T-helper 17 cell (primary cell): ENCODE results near the gene ICAM4. TPM values are rescaled to one million over a fixed set of nuclear protein-coding genes. Genes with fewer than 3 reads are reported as not detected.

ENCODE experiments used
- ATAC-seq: fragments of 150-1000 bp; cut with Tn5 transposase; 2 replicates; pipeline ENCODE4 v1.10.0; 2021; ENCODE audit warnings: mild to moderate bottlenecking, moderate library complexity
- DNase-seq, 3 donors: peaks; one replicate each; pipeline versions ENCODE4 v3.0.0 to v3.0.0-alpha.2; 2020 to 2021
- H3K9me3 ChIP-seq: one replicate; pipeline ENCODE4 v1.7.0; 2013; ENCODE audit warnings: low read length, mild to moderate bottlenecking; ENCODE audit not compliant: control insufficient read depth, poor library complexity, severe bottlenecking
- H3K27ac Mint-ChIP-seq: one replicate; pipeline ENCODE4 v1.8.0; 2022; ENCODE audit warnings: mild to moderate bottlenecking, moderate library complexity, mixed read lengths
- H3K27me3 Mint-ChIP-seq: one replicate; pipeline ENCODE4 v1.8.0; 2022; ENCODE audit warnings: mixed read lengths
- H3K36me3 Mint-ChIP-seq: one replicate; pipeline ENCODE4 v1.8.0; 2022; ENCODE audit warnings: low read depth, mixed read lengths
- H3K4me1 Mint-ChIP-seq: one replicate; pipeline ENCODE4 v1.8.0; 2022; ENCODE audit warnings: mild to moderate bottlenecking, mixed read lengths
- H3K4me3 Mint-ChIP-seq: one replicate; pipeline ENCODE4 v1.8.0; 2022; ENCODE audit warnings: mild to moderate bottlenecking, moderate library complexity, mixed read lengths
- total RNA-seq, 4 donors: library from RNA in 2 of 4; stranded (reverse) in 2 of 4; gene quantifications; one replicate each; pipeline ENCODE4 v1.2.3 and lab custom pipeline; 2022 to 2026

ICAM4 gene
- total RNA-seq, 2 donors from 2014 or later, result 0.94 to 1.6 TPM

GRCh38 chr19:10290357-10290875, 3.7 kb downstream of the ICAM4 start:
- Mint-ChIP-seq H3K27ac (peak overlapping the region; percentile 91), H3K4me3 (peak overlapping the region; percentile 90), H3K27me3 (peaks cover 70% of the 10 kb centered on the region), H3K36me3 (peaks cover 7% of the 10 kb centered on the region), H3K4me1 (peaks cover 54% of the 10 kb centered on the region)
- no peak for ATAC-seq
- H3K9me3 ChIP-seq, result no peaks in the 10 kb centered on the region
- DNase-seq, result no peak

GRCh38 chr19:10290876-10291553, 4.3 kb downstream of the ICAM4 start:
- H3K9me3 ChIP-seq, result no peaks in the 10 kb centered on the region
- H3K27ac Mint-ChIP-seq, result peak overlapping the region; percentile 91
- ATAC-seq (peak; percentile 19), DNase-seq (peak in 1 of 3 donors; percentile 48)
- peak overlapping the region; percentile 90 for H3K4me3 Mint-ChIP-seq
- peaks cover 75% of the 10 kb centered on the region for H3K27me3 Mint-ChIP-seq
- H3K4me1 Mint-ChIP-seq, result peaks cover 60% of the 10 kb centered on the region
- H3K36me3 Mint-ChIP-seq, result peaks cover 7% of the 10 kb centered on the region

- DNase-seq (no peak), ATAC-seq (no peak)
- H3K36me3 Mint-ChIP-seq, result peaks cover 7% of the 10 kb centered on the region
These were observed 4.9 kb downstream of the ICAM4 start for GRCh38 chr19:10291554-10292205.

GRCh38 chr19:10292206-10292788, 5.5 kb downstream of the ICAM4 start:
- Mint-ChIP-seq H3K27me3 (peaks cover 74% of the 10 kb centered on the region), H3K4me1 (peaks cover 52% of the 10 kb centered on the region)
- DNase-seq, result peak; percentile 46 to 56 (median 54)

More at GRCh38 chr19:10291554-10292205, 4.9 kb downstream of the ICAM4 start:
- H3K4me1 Mint-ChIP-seq, result peaks cover 57% of the 10 kb centered on the region
- no peaks in the 10 kb centered on the region for H3K9me3 ChIP-seq
- H3K4me3 Mint-ChIP-seq, result peak overlapping the region; percentile 90
- H3K27ac Mint-ChIP-seq, result peak overlapping the region; percentile 91
- H3K27me3 Mint-ChIP-seq, result peaks cover 75% of the 10 kb centered on the region

GRCh38 chr19:10292789-10293636, 6.3 kb downstream of the ICAM4 start:
- peaks cover 66% of the 10 kb centered on the region for H3K27me3 Mint-ChIP-seq
- peak overlapping the region; percentile 91 for H3K27ac Mint-ChIP-seq
- no peaks in the 10 kb centered on the region for H3K9me3 ChIP-seq
- H3K4me3 Mint-ChIP-seq, result peak overlapping the region; percentile 90
- ATAC-seq (no peak), DNase-seq (no peak)
- H3K36me3 Mint-ChIP-seq, result peaks cover 7% of the 10 kb centered on the region
- peaks cover 50% of the 10 kb centered on the region for H3K4me1 Mint-ChIP-seq

More at GRCh38 chr19:10292206-10292788, 5.5 kb downstream of the ICAM4 start:
- ATAC-seq, result peak; percentile 47
- H3K9me3 ChIP-seq, result no peaks in the 10 kb centered on the region
- Mint-ChIP-seq H3K27ac (peak overlapping the region; percentile 91), H3K4me3 (peak overlapping the region; percentile 90), H3K36me3 (peaks cover 7% of the 10 kb centered on the region)

- Mint-ChIP-seq H3K27me3 (peaks cover 60% of the 10 kb centered on the region), H3K4me3 (peak overlapping the region; percentile 90), H3K27ac (peak overlapping the region; percentile 91), H3K36me3 (peaks cover 7% of the 10 kb centered on the region), H3K4me1 (peaks cover 46% of the 10 kb centered on the region)
- no peak for ATAC-seq
- no peak for DNase-seq
- H3K9me3 ChIP-seq, result no peaks in the 10 kb centered on the region
These were observed 7.0 kb downstream of the ICAM4 start for GRCh38 chr19:10293637-10294367.

DNA sequence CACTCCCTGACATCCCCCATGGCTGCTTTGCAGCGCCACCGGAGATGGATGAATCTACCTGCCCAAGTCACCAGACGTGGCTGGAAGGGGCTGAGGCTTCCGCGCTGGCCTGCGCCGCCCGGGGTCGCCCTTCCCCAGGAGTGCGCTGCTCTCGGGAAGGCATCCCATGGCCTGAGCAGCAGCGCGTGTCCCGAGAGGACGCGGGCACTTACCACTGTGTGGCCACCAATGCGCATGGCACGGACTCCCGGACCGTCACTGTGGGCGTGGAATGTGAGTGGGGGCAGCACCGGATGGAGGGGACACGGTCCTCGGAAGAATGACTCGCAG, 7.6 kb downstream of the ICAM4 start:
- H3K4me3 Mint-ChIP-seq, result peak overlapping the region; percentile 90
- DNase-seq (no peak), ATAC-seq (no peak)
- peaks cover 55% of the 10 kb centered on the region for H3K27me3 Mint-ChIP-seq
- peaks cover 7% of the 10 kb centered on the region for H3K36me3 Mint-ChIP-seq
- peaks cover 40% of the 10 kb centered on the region for H3K4me1 Mint-ChIP-seq
- peak overlapping the region; percentile 91 for H3K27ac Mint-ChIP-seq
- H3K9me3 ChIP-seq, result no peaks in the 10 kb centered on the region

GRCh38 chr19:10295305-10295846, 8.6 kb downstream of the ICAM4 start:
- Mint-ChIP-seq H3K27me3 (peaks cover 50% of the 10 kb centered on the region), H3K27ac (peak overlapping the region; percentile 91), H3K4me3 (peak overlapping the region; percentile 90), H3K36me3 (peaks cover 5% of the 10 kb centered on the region), H3K4me1 (peaks cover 33% of the 10 kb centered on the region)
- no peaks in the 10 kb centered on the region for H3K9me3 ChIP-seq
- DNase-seq (peak; percentile 49 to 69 (median 61)), ATAC-seq (peak; percentile 74)

DNA sequence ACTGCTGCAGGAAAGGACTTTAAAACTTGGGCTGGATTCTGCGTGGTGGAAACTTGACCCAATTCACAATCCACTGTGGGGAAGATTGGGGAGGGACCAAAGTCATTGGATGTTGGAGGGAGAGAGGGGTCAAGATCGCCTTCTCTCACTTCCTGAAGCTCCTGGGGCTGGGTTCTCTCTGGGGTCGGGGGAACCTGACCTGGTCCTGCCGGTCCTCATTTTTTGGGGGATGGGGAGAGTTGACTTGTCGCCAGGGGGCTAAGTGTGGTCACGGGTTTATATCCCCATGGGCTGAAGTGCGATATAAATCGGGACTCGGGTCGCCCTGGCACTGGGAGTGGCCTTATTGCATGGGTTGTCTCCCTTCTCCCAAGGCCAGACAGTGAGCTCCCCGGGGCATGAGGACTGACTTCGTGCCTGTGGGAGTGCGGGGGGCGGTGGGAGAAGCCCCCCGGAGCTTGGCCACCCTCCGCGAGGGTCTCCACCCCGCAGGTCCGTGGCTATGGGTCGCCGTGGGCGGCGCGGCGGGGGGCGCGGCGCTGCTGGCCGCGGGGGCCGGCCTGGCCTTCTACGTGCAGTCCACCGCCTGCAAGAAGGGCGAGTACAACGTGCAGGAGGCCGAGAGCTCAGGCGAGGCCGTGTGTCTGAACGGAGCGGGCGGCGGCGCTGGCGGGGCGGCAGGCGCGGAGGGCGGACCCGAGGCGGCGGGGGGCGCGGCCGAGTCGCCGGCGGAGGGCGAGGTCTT, 9.3 kb downstream of the ICAM4 start:
- H3K36me3 Mint-ChIP-seq, result peaks cover 5% of the 10 kb centered on the region
- H3K27me3 Mint-ChIP-seq, result peaks cover 43% of the 10 kb centered on the region
- peak overlapping the region; percentile 91 for H3K27ac Mint-ChIP-seq

GRCh38 chr19:10299545-10300458, 13.0 kb downstream of the ICAM4 start:
- no peak for DNase-seq
- Mint-ChIP-seq H3K27me3 (peaks cover 8% of the 10 kb centered on the region), H3K36me3 (no peaks in the 10 kb centered on the region), H3K4me1 (peaks cover 13% of the 10 kb centered on the region), H3K27ac (no peak overlapping the region), H3K4me3 (peak overlapping the region; percentile 39)
- H3K9me3 ChIP-seq, result no peaks in the 10 kb centered on the region
- ATAC-seq, result no peak

More for the DNA sequence above, 9.3 kb downstream of the ICAM4 start:
- DNase-seq (no peak), ATAC-seq (no peak)
- H3K4me1 Mint-ChIP-seq, result peaks cover 27% of the 10 kb centered on the region
- peak overlapping the region; percentile 90 for H3K4me3 Mint-ChIP-seq
- no peaks in the 10 kb centered on the region for H3K9me3 ChIP-seq
